Measurements from ENCODE around the gene KMT2B. TPM values are rescaled to one million over a fixed set of nuclear protein-coding genes. Genes with fewer than 3 reads are reported as not detected.

Gene KMT2B
- total RNA-seq, 2 donors from 2014 or later, result 34.8 to 40.1 TPM

- ATAC-seq (no peak), DNase-seq (no peak)
- intact Hi-C loops (cut with DNase I, micrococcal nuclease), result no loop called here
Observed at GRCh38 chr19:35750167-35750566, 32.4 kb downstream of the KMT2B start.

GRCh38 chr19:35751839-35752745, 34.3 kb downstream of the KMT2B start:
- intact Hi-C loops (cut with DNase I, micrococcal nuclease), result no loop called here
- ATAC-seq (no peak), DNase-seq (no peak)

GRCh38 chr19:35752746-35753350, 35.0 kb downstream of the KMT2B start:
- ATAC-seq (no peak), DNase-seq (no peak)
- intact Hi-C loops (cut with DNase I, micrococcal nuclease), result no loop called here

GRCh38 chr19:35753634-35754369, 36.0 kb downstream of the KMT2B start:
- DNase-seq, result no peak
- ATAC-seq, result no peak
- intact Hi-C loops (cut with DNase I, micrococcal nuclease), result no loop called here

- no peak for ATAC-seq
- DNase-seq, result no peak
- intact Hi-C loops (cut with DNase I, micrococcal nuclease), result no loop called here
Observed at GRCh38 chr19:35754370-35755130, 36.7 kb downstream of the KMT2B start.

GRCh38 chr19:35755131-35755549, 37.3 kb downstream of the KMT2B start:
- DNase-seq, result no peak
- intact Hi-C loops (cut with DNase I, micrococcal nuclease), result no loop called here
- peak; percentile 4 for ATAC-seq

GRCh38 chr19:35755550-35756376, 38.0 kb downstream of the KMT2B start:
- intact Hi-C loops (cut with DNase I, micrococcal nuclease), result no loop called here
- peak; percentile 48 for ATAC-seq
- DNase-seq, result peak; percentile 75 to 83

GRCh38 chr19:35756377-35757230, 38.8 kb downstream of the KMT2B start, which contains the start of gene HSPB6:
Gene HSPB6, minus strand, starts transcription at chr19:35757029. Its CDS starts 21 bp downstream, at chr19:35757008.
- DNase-seq (peak; percentile 49 to 62), ATAC-seq (no peak)
- intact Hi-C loops (cut with DNase I, micrococcal nuclease), result no loop called here

- DNase-seq (peak; percentile 69 to 88), ATAC-seq (no peak)
- intact Hi-C loops (cut with DNase I, micrococcal nuclease), result no loop called here
Observed at GRCh38 chr19:35757231-35757748, 39.5 kb downstream of the KMT2B start.

- ATAC-seq (peak; percentile 92), DNase-seq (peak; percentile 98 to 99)
- intact Hi-C loops (cut with DNase I, micrococcal nuclease), result no loop called here
Observed at GRCh38 chr19:35757749-35758608, 40.2 kb downstream of the KMT2B start, which contains the start of gene PROSER3. Gene PROSER3, plus strand, starts transcription at chr19:35758176. Its CDS starts 40 bp downstream, at chr19:35758216.

- DNase-seq (no peak), ATAC-seq (no peak)
- intact Hi-C loops (cut with DNase I, micrococcal nuclease), result no loop called here
Observed at GRCh38 chr19:35759697-35760096, 41.9 kb downstream of the KMT2B start.

GRCh38 chr19:35760711-35761349, 43.0 kb downstream of the KMT2B start:
- no peak for ATAC-seq
- DNase-seq, result no peak
- intact Hi-C loops (cut with DNase I, micrococcal nuclease), result no loop called here

GRCh38 chr19:35764432-35765315, 46.9 kb downstream of the KMT2B start:
- no peak for ATAC-seq
- DNase-seq, result no peak
- intact Hi-C loops (cut with DNase I, micrococcal nuclease), result no loop called here

- ATAC-seq (no peak), DNase-seq (no peak)
- intact Hi-C loops (cut with DNase I, micrococcal nuclease), result no loop called here
Observed at GRCh38 chr19:35766571-35767104, 48.8 kb downstream of the KMT2B start.
